Measurements from ENCODE around the gene SP100.

GRCh38 chr2:230444832-230445231 lies 28.8 kb downstream of the SP100 start:
- TF ChIP-seq SIN3A (IDR thresholded peaks at IDR 0.05; ENCODE audit: borderline replicate concordance, insufficient read depth, low read length) (no peak), REST (IDR thresholded peaks at IDR 0.05; ENCODE audit: insufficient read depth in 1 of 2, low read depth in 2 of 2, low read length in 2 of 2) (no peak), POLR2AphosphoS5 (IDR thresholded peaks at IDR 0.05; ENCODE audit: low read depth, low read length) (no peak)
